Muscle layer of colon (tissue), 2 donors: Measurements from ENCODE around the gene PGLYRP2.

Experiments
- H3K27ac ChIP-seq: one replicate; pipeline ENCODE4 v1.7.0; 2013; ENCODE audit warnings: low read depth, mild to moderate bottlenecking, low read length, moderate library complexity
- H3K27me3 ChIP-seq, 2 donors: one replicate each; pipeline ENCODE4 v1.7.0; 2013; ENCODE audit warnings: low read length in 2 of 2, mild to moderate bottlenecking in 2 of 2; ENCODE audit not compliant: insufficient read depth in 2 of 2, control insufficient read depth in 1 of 2
- H3K36me3 ChIP-seq: one replicate; pipeline ENCODE4 v1.7.0; 2013; ENCODE audit warnings: mild to moderate bottlenecking, low read length; ENCODE audit not compliant: insufficient read depth
- H3K4me1 ChIP-seq: one replicate; pipeline ENCODE4 v1.7.0; 2013; ENCODE audit warnings: mild to moderate bottlenecking, low read length; ENCODE audit not compliant: insufficient read depth
- H3K4me3 ChIP-seq, 2 donors: one replicate each; pipeline ENCODE4 v1.7.0; 2013; ENCODE audit warnings: low read length in 2 of 2, low read depth in 1 of 2, mild to moderate bottlenecking in 1 of 2, moderate library complexity in 1 of 2
- H3K9ac ChIP-seq: one replicate; pipeline ENCODE4 v1.7.0; 2013; ENCODE audit warnings: low read length
- H3K9me3 ChIP-seq: one replicate; pipeline ENCODE4 v1.7.0; 2013; ENCODE audit warnings: mild to moderate bottlenecking, low read length
- donor health status: abdominal sarcoma.
- donor health status: Adenocarcinoma of cecum.

The PGLYRP2 gene

GRCh38 chr19:15463861-15464371, 15.4 kb downstream of the PGLYRP2 start:
- Histone ChIP-seq H3K9me3 (no peaks in the 10 kb centered on the region), H3K27ac (no peak overlapping the region), H3K27me3 (peaks cover 10 to 22% of the 10 kb centered on the region in 2 donors), H3K4me3 (no peak overlapping the region), H3K9ac (no peak overlapping the region), H3K4me1 (no peaks in the 10 kb centered on the region), H3K36me3 (no peaks in the 10 kb centered on the region)

- Histone ChIP-seq H3K4me3 (no peak overlapping the region), H3K36me3 (no peaks in the 10 kb centered on the region), H3K27ac (no peak overlapping the region), H3K9me3 (no peaks in the 10 kb centered on the region), H3K27me3 (peaks cover 7 to 30% of the 10 kb centered on the region in 2 donors), H3K9ac (no peak overlapping the region), H3K4me1 (no peaks in the 10 kb centered on the region)
Measured at GRCh38 chr19:15461694-15462093, 17.6 kb downstream of the PGLYRP2 start.

- H3K9me3 ChIP-seq = no peaks in the 10 kb centered on the region
- H3K27me3 ChIP-seq = peaks cover 8 to 29% of the 10 kb centered on the region in 2 donors
- no peak overlapping the region for H3K9ac ChIP-seq
- H3K4me1 ChIP-seq = no peaks in the 10 kb centered on the region
- no peaks in the 10 kb centered on the region for H3K36me3 ChIP-seq
- H3K27ac ChIP-seq = no peak overlapping the region
- no peak overlapping the region for H3K4me3 ChIP-seq
Measured at GRCh38 chr19:15457701-15458484, 21.4 kb downstream of the PGLYRP2 start.

GRCh38 chr19:15456871-15457700, 22.2 kb downstream of the PGLYRP2 start:
- Histone ChIP-seq H3K27me3 (peaks cover 8 to 29% of the 10 kb centered on the region in 2 donors), H3K27ac (no peak overlapping the region), H3K4me1 (no peaks in the 10 kb centered on the region), H3K4me3 (no peak overlapping the region), H3K9ac (no peak overlapping the region), H3K36me3 (no peaks in the 10 kb centered on the region), H3K9me3 (no peaks in the 10 kb centered on the region)

GRCh38 chr19:15456441-15456840, 22.9 kb downstream of the PGLYRP2 start:
- H3K4me3 ChIP-seq = no peak overlapping the region
- H3K27me3 ChIP-seq = peaks cover 8 to 29% of the 10 kb centered on the region in 2 donors

GRCh38 chr19:15455996-15456395, 23.3 kb downstream of the PGLYRP2 start:
- H3K27ac ChIP-seq = no peak overlapping the region
- no peaks in the 10 kb centered on the region for H3K36me3 ChIP-seq
- no peak overlapping the region for H3K9ac ChIP-seq
- H3K4me1 ChIP-seq = no peaks in the 10 kb centered on the region
- no peak overlapping the region for H3K4me3 ChIP-seq
- H3K27me3 ChIP-seq = peaks cover 8 to 29% of the 10 kb centered on the region in 2 donors
- H3K9me3 ChIP-seq = no peaks in the 10 kb centered on the region

More at GRCh38 chr19:15456441-15456840, 22.9 kb downstream of the PGLYRP2 start:
- Histone ChIP-seq H3K9me3 (no peaks in the 10 kb centered on the region), H3K36me3 (no peaks in the 10 kb centered on the region), H3K4me1 (no peaks in the 10 kb centered on the region), H3K9ac (no peak overlapping the region), H3K27ac (no peak overlapping the region)

- peaks cover 8 to 29% of the 10 kb centered on the region in 2 donors for H3K27me3 ChIP-seq
- H3K4me3 ChIP-seq = no peak overlapping the region
- H3K9me3 ChIP-seq = no peaks in the 10 kb centered on the region
- no peaks in the 10 kb centered on the region for H3K4me1 ChIP-seq
- no peak overlapping the region for H3K27ac ChIP-seq
- no peaks in the 10 kb centered on the region for H3K36me3 ChIP-seq
- H3K9ac ChIP-seq = no peak overlapping the region
Measured at GRCh38 chr19:15453906-15454860, 25.1 kb downstream of the PGLYRP2 start.

GRCh38 chr19:15453091-15453578, 26.2 kb downstream of the PGLYRP2 start:
- H3K36me3 ChIP-seq = no peaks in the 10 kb centered on the region
- peak overlapping the region; percentile 47 to 65 for H3K4me3 ChIP-seq
- H3K9ac ChIP-seq = no peak overlapping the region
- H3K27ac ChIP-seq = peak overlapping the region; percentile 6
- peaks cover 8 to 25% of the 10 kb centered on the region in 2 donors for H3K27me3 ChIP-seq
- no peaks in the 10 kb centered on the region for H3K9me3 ChIP-seq
- peaks cover 8% of the 10 kb centered on the region for H3K4me1 ChIP-seq

GRCh38 chr19:15452111-15453047, 26.9 kb downstream of the PGLYRP2 start:
- Histone ChIP-seq H3K9ac (no peak overlapping the region), H3K4me3 (peak overlapping the region; percentile 47 to 65), H3K27ac (peak overlapping the region; percentile 35)

GRCh38 chr19:15450528-15450890, 28.8 kb downstream of the PGLYRP2 start:
- H3K9me3 ChIP-seq = no peaks in the 10 kb centered on the region
- no peak overlapping the region for H3K9ac ChIP-seq
- H3K27ac ChIP-seq = no peak overlapping the region
- H3K27me3 ChIP-seq = peaks cover 0 to 6% of the 10 kb centered on the region in 2 donors
- peaks cover 8% of the 10 kb centered on the region for H3K4me1 ChIP-seq
- H3K4me3 ChIP-seq = peak overlapping the region in 1 of 2 donors; percentile 31
- H3K36me3 ChIP-seq = peaks cover 6% of the 10 kb centered on the region

More at GRCh38 chr19:15452111-15453047, 26.9 kb downstream of the PGLYRP2 start:
- Histone ChIP-seq H3K27me3 (peaks cover 8 to 18% of the 10 kb centered on the region in 2 donors), H3K9me3 (no peaks in the 10 kb centered on the region), H3K36me3 (peaks cover 2% of the 10 kb centered on the region), H3K4me1 (peaks cover 8% of the 10 kb centered on the region)
